UCSD-AML1 (cell line): Measurements from ENCODE around the gene DDX4.
"Not testable (repeated sequence)": the region's sequence is repeated elsewhere in the genome, so short reads cannot be mapped to it uniquely, and the experiment has no call there.

Experiments used
- DNase-seq: peaks from one replicate; lab custom pipeline; 2025; ENCODE audit not compliant: unreplicated experiment; lab: John Stamatoyannopoulos, UW

DDX4 gene

DNA sequence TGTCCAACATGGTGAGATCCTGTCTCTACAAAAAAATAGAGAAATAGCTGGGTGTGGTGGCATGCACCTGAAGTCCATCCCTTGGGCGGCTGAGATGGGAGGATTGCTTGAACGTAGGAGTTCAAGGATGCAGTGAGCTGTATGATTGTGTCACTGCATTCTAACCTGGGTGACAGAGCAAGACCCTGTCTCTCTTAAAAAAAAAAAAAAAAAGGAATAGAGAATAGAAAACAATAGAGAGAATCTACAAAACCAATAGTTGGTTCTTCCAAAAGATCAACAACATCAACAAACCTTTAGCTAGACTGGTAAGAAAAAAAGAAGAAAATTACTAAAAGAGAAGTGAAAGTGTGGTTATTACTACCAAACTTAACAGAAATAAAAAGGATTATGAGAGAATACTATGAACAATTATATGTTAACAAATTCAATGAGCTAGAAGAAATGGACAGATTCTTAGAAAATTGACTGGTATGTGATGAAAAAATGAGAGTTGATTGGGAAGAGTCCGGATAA is 17.6 kb upstream of the DDX4 start:
- no peak for DNase-seq

DNA sequence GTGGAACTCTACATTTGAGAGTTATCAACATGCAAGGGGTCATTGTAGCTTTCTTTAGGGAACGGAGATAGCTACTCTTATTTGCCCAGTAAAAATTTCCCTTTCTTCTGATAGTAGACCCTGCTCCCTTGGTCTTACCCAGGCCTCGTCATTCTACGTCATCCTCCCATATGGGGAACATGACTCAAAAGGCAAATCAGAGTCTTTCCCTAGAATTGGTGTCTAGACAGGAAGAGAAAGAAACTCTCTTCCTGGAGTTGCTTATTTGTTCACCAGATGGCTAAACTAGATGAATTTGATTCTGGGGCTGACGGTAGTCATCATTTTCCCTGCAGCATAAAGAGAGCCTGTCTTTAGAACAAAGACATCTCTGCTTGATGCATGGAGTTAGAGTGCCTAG is 13.6 kb upstream of the DDX4 start:
- no peak for DNase-seq

DNA sequence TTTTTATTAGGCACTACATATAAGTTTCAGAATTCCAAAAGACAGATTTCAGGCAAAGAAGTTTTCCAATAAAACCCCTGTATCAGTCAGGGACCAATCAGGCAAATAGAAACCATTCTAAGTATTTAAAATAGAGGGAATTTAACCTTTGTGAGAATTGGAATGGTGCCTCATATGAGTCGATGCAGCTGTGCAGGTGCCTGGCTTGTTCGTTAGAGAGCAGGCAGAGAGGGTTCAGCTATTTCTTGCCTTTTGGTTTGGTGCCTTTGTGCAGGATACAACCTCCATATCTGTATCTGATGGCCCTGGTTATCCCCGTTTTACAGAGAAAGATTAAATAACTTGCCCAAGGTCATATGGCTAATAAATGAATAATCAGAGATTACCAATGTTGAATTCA is 6.0 kb upstream of the DDX4 start:
- no peak for DNase-seq

DNA sequence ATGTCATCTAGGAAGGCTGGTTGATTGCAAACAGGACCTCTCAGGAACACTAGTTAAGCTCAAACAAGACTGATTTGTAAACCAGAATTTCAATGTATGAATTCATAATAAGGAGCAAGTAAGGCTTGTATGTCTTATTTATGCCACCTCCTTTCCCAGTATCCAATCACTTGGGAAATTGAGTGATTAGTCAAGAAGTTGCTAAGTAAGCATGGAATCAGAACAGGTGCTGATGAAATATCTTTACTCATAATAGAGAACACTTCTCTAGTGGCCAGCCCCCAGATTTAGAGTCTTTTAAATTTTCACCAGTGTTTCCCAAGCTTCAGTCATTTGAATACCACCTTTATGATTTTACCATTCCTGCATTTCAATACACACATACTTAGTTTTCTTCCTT is 5.3 kb upstream of the DDX4 start:
- no peak for DNase-seq

DNA sequence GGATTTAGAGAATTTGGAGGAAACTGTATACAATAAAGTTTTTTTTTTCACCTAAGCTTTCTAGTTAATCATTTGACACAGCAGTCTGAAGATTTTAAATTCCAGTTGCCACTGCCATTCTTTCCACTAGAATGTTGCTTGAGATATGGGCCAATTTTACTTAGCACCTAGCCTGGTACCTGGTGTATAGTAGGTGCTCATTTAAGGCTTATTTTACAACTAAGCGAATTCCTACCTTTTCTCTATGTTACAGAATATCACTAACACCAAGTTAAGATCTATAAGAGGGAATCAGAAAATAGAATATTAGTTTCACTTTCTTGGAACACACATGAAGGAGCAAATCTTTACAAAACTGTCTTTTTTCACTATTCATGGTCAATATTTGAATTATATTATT is 3.2 kb upstream of the DDX4 start:
- DNase-seq: no peak

DNA sequence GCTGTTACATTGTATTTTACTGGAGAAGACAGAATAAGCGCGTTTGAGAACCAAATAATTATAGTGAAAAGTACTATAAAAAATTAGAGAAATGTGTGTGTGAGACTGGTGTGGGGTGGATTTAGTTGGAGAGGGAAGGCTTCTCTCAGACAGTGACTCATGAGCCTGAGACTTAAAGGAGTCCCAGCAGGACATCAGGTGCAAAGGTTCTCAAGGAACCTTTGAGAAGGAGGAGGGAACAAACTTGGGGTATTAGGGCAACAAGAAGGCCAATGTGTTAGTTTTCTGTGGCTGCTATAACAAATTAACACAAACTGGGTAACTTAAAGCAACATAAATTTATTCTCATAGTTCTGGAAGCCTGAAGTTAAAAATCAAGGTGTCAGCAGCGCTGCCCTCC is 4.9 kb downstream of the DDX4 start:
- no peak for DNase-seq

DNA sequence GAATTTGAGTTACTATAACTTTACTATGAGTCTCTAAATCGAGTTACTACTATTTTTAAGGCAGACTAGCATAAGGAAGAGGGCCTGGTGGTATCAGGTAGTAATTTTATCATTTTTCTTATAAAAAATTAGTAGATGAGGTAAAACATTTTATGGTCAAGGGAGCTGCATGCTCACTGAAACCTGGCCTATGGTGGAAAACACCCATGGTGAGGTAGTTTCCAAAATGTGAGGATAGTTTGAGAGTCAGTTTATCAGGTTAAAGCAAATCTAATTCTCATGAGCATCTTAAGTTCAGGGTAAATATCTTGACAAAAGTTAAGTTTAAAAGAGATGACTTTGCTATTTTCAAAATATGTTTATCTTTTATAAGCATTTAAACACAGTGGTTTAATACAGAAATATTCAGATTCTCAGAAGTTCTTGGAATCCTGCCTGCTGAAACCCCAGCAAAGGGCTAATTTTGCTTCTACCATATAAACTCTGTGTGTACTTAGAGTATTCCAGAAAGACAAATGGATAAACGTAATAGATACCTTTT is 10.0 kb downstream of the DDX4 start:
- no peak for DNase-seq

DNA sequence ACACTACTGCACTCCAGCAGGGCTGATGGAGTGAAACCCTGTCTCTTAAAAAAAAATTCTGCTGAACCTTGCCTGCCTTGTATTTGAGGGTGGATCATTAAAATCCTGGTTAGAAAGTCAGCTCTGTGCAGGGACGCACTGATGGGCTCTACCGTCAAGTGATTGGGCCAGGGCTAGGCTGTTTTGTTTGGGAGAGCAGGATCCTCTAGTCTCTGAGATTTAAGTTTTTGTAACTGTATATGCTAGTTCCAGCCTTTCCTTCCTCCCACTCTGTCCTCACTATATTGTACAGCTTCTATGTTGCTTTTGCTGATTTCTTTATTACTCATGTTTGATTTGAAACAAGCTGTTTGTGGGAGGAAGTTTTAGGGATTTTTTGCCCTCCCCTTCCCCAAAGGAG is 11.5 kb downstream of the DDX4 start:
- no peak for DNase-seq

DNA sequence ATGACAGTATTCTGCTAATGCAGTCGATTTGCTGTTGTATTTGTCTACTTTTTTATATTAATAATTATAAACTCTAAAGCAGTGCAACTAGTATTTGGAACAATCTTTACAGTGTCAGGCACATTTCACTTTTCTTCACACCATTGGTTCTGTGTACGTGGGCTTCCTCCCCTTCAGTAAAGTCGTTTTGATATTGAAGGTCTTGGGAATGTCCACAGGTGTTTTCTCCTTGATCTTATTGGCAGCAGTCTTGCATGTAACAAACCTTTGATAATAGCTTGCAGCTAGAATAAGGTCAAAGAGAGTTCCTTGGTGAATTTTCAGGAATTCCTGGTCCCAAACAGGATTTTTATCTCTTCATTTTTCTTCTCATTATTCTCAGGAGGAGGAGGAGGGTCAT is 12.2 kb downstream of the DDX4 start:
- DNase-seq: no peak

DNA sequence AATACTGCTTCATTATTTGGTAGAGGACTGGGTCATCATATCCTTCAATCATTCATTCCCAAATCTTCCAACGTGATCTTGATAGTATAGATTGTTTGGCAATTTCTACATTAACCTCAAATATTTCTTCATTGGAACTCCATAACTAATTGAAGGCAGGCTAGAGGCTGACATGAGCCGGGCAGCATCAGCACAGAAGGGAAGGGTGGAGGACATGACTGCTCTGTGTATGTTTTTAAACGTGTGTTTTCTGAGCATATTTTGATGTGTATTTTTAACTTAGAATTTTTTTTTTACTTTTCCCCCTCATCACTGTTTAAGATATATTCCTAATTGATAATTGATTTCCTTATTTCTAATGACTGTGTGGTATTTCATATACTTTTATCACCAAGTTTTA is 12.6 kb downstream of the DDX4 start:
- DNase-seq: no peak

DNA sequence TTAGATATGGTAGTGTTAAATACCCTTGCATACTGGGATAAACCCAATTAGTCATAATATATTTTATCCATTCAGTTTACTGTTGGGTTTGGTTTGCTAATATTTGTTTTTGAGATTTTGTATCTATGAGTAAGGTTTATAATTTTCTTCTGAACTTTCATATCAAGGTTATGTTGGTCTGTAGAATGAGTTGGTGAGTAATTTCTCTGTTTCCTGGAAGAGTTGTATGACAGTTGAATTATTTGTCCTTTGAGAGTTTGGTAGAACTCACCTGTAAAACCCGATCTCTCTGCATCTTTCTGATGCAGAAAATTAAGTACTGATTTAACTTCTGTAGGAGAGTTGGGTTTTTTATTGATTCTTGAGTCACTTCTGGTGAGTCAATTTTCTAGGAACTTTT is 20.4 kb downstream of the DDX4 start:
- DNase-seq: no peak

DNA sequence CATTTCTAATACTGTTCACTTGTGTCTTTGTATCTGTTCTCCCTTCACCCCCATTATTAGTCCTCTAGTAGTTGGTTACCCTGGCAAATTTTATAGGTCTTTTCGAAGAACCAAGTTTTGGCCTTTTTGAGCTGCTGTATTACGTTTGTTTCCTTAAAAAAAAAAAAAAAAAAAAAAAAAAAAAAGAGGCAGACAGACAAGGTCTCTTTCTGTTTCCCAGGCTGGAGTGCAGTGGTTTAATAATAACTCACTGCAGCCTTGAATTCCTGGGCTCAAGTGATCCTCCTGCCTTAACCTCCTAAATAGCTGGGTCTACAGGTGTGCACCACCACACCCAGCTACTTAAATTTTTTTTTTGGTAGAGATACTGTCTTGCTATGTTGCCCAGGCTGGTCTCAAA is 20.9 kb downstream of the DDX4 start:
- no peak for DNase-seq

DNA sequence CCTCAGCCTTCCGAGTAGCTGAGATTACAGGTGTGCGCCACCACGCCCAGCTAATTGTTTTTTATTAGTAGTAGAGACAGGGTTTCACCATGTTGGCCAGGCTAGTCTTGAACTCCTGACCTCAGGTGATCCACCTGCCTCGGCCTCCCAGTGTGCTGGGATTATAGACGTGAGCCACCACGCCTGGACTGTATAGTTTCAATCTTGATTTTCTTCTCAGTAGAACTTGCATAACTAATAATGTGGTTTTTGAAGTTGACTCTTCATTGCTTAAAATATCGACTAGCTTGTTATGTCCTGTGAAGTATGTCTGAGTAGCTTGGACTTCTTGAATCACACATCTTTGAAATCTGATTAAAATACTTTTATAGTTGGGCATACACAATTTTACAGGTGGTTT is 23.9 kb downstream of the DDX4 start:
- not testable (repeated sequence) for DNase-seq

DNA sequence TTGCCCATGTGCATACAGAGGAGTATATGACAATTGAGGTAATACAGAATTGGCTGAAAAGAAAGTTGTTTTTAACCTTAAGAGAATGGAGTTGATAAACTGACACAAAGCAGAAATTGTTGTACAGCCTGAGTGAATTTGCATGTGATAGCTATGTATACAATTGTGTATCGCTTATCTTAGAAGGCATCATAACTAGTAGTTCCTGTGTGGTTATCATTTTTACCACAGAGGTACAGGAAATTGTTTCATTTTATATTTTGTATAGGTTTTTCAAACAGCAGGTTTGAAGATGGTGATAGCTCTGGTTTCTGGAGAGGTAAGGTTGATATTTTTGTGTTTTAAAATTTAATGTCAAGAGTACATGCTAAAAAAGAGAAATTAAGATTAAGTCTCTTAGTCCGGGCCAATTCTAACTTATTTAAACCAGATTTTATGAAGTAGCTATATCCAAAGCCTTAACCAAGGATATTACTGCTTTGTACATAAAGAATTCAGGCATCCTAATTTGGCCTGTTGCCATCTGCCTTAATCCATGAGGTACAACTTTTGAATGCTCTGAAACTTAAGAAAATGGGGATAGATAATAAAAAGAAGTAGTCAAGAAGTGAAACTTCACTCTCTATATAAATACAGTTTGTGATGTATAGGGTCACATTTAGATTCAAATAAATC is 26.0 kb downstream of the DDX4 start:
- DNase-seq: no peak

DNA sequence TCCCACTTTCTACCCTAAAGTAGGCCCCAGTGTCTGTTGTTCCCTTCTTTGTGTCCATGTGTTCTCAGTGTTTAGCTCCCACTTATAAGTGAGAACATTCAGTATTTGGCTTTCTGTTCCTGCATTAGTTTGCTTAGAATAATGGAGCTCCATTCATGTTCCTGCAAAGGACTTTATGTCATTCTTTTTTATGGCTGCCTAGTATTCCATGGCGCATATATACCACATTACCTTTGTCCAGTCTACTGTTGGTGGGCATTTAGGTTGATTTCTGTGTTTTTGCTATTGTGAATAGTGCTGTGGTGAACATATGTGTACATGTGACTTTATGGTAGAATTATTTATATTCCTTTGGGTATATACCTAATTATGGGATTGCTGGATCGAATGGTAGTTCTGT is 30.4 kb downstream of the DDX4 start:
- DNase-seq: no peak

DNA sequence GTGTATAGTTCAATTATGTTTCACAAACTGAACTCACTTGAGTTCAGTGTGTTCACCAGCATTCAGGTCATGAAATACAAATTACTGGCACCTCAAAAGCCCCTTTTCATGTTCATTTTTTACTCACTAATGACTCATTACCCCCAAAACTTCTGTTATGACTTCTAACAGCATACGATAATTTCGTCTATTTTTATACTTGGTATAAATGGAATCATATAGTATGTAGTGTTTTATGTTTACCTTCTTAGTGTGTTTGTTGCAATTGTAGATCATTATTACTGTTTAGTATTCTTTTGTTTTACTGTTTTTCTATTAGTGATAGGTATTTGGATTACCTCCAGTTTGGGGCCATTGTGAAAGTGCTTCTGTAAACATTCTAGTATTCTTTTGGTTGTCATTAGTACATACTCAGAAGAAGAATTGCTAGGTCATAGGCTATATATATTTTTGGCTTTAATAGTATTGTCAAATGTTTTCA is 33.4 kb downstream of the DDX4 start:
- DNase-seq: no peak

DNA sequence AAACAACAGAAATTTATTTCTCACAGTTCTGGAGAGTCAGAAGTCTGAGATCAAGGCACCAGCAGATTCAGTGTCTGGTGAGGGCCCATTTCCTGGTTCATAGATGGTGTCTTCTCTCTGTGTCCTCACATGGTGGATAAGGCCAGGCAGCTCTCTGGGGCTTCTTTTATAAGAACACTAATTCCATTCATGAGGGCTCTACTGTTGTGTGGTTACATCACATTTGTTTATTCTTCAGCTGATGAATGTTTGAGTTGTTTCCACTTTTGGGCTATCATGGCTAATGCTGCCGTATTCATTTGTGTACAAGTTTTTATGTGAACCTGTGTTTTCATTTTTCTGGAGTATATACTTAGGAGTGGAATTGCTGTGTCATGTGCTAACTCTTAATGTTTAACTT is 35.2 kb downstream of the DDX4 start:
- no peak for DNase-seq

DNA sequence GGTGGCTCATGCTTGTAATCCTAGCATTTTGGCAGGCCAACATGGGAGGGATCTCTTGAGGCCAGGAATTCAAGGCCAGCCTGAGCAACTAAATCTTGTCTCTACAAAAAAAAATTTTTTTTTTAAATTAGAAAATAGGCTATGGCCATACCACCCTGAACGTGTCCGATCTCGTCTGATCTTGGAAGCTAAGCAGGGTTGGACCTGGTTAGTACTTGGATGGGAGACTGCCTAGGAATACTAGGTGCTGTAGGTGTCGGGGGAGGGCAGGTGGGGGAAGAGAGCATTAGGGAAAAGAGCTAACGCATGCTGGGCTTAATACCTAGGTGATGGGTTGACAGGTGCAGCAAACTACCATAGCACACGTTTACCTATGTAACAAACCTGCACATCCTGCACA is 39.5 kb downstream of the DDX4 start:
- no peak for DNase-seq

DNA sequence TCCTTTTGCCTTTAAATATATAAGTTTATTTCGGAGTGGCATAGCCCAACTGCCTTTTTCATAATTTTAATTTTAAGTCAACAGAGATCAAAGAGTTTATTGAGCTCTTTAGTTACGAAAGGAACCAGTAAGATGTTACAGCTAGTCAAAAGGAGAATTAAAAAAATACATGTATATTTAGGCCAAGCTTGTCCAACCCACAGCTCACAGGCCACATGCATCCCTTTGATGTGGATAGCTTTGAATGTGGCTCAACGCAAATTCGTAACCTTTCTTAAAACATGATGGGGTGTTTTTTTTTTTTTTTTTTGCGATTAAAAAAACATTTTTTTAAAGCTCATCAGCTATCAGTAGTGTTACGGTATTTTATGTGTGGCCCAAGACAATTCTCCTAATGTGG is 63.1 kb downstream of the DDX4 start:
- no peak for DNase-seq

DNA sequence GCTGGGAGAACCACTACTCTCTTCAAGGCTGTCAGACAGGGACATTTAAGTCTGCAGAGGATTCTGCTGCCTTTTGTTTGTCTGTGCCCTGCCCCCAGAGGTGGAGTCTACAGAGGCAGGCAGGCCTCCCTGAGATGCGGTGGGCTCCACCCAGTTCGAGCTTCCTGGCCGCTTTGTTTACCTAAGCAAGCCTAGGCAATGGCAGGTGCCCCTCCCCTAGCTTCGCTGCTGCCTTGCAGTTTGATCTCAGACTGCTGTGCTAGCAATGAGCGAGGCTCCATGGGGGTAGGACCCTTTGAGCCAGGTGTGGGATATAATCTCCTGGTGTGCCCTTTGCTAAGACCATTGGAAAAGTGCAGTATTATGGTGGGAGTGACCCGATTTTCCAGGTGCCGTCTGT is 71.0 kb downstream of the DDX4 start:
- not testable (repeated sequence) for DNase-seq

DNA sequence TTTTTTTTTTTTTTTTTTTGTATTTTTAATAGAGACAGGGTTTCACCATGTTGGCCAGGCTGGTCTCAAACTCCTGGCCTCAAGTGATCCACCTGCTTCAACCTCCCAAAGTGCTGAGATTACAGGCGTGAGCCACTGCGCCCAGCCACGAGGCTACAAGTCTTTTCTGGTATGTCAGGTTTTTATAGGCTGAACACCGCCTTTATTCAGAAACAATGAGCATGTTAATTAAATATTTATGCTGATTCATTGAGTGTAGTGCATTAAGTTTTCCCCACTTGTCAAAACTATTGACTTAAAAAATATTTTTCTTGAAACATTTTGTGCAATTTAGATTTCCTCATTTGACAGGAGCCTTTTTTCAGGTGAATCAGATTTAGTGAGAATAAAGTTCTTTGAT is 78.1 kb downstream of the DDX4 start:
- DNase-seq: not testable (repeated sequence)

DNA sequence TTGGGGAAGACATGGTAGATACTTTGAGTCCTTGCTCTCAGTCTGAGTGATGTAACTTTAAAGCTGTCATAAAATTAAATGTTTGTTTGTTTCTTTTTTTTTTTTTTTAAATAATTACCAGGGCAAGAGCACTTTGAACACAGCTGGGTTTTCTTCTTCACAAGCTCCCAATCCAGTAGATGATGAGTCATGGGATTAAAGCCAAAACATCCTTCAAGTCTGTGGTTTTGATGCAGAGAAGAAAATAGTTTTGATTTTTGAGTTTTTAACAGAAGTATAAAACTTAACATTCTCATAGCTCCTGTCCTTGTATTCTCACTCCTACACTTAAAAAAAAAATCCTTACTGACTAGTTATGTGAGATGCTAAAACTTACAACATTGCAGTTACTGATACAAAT is 78.5 kb downstream of the DDX4 start:
- no peak for DNase-seq

DNA sequence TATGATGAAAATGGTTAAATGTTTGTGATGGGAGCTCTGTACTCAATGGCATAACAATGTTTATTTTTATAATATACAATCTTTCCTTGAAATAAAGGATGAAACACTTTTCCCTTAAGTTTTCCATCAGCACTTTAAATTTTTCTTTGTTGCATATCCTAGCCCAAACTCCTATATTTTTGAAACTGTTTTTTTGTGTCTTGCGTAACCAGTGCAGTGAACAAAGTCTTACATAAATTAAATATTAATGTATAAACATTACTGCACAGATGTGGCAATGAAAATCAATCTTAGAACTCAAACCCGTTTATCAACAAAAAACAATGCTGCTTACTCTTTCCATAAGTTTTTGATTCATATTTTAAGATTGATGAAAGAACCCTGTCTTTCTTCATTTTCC is 79.2 kb downstream of the DDX4 start:
- no peak for DNase-seq
